Measurements from ENCODE around the gene SBF1.
A peak's percentile ranks its signal among the peaks of the same experiment; 100 is the strongest.

DNA sequence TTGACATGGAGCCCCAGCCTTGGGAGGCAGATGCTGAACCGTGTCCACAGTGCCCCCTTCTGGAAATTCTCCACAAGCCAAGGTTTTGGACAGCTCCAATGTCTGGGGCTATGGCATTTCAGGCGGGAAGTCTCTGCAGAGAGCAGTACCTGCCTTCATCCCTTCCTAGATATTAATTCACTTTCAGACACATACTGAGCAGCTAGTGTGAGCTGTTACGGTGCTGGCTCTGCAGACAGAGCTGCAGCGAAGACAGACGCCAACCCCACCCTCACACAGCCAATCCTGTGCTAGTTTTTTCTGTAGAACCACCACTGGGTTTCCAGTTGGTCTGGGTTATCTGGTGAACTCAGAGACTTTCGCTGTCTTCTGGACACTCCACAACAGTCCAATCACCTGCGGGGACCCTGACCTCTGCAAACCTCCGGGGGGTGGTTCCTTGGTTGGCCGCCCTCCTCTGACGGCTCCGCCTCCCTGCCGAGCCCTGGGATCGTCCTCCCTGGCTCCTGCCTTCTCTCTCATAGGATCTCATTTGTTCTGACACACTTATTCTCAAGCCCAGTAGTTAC is 23.6 kb upstream of the SBF1 start:
- TF ChIP-seq, protein P1, sequence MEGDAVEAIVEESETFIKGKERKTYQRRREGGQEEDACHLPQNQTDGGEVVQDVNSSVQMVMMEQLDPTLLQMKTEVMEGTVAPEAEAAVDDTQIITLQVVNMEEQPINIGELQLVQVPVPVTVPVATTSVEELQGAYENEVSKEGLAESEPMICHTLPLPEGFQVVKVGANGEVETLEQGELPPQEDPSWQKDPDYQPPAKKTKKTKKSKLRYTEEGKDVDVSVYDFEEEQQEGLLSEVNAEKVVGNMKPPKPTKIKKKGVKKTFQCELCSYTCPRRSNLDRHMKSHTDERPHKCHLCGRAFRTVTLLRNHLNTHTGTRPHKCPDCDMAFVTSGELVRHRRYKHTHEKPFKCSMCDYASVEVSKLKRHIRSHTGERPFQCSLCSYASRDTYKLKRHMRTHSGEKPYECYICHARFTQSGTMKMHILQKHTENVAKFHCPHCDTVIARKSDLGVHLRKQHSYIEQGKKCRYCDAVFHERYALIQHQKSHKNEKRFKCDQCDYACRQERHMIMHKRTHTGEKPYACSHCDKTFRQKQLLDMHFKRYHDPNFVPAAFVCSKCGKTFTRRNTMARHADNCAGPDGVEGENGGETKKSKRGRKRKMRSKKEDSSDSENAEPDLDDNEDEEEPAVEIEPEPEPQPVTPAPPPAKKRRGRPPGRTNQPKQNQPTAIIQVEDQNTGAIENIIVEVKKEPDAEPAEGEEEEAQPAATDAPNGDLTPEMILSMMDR (IDR thresholded peaks at IDR 0.05): peak; percentile 54 to 83 (median 78)
- TF ChIP-seq POLR2A (IDR thresholded peaks at IDR 0.05): no peak

Data from body of pancreas (tissue), 4 donors.